H1 (cell line): ENCODE measurements around the gene METTL8. TPM values are rescaled to one million over a fixed set of nuclear protein-coding genes. Genes with fewer than 3 reads are reported as not detected.

Experiments
- CTCF ChIA-PET: fragments of 300-600 bp; sonication (Branson Sonifier 250); formaldehyde crosslinking; loops from one replicate; lab custom pipeline; 2021; ENCODE audit not compliant: partially characterized antibody; lab: Charles Lee
- POLR2A ChIA-PET: fragments of 300-600 bp; sonication (Branson Sonifier 250); formaldehyde crosslinking; loops from one replicate; lab custom pipeline; 2021; ENCODE audit warnings: inconsistent platforms; ENCODE audit not compliant: partially characterized antibody; lab: Charles Lee
- DNase-seq, 2 experiments: peaks; one replicate each; pipeline versions ENCODE4 v3.0.0 to v3.0.0-alpha.2; 2010 to 2022; ENCODE audit warnings: low spot score in 2 of 2, low read depth in 1 of 2, mixed read lengths in 1 of 2
- FAIRE-seq: peaks from 2 replicates; lab custom pipeline; 2011; peaks lifted over from hg19 to GRCh38; lab: Jason Lieb, UNC
- H2AFZ ChIP-seq: 2 replicates; pipeline ENCODE4 v1.8.1; 2012; ENCODE audit warnings: low read length, inconsistent platforms
- H2AK5ac ChIP-seq: 2 replicates; pipeline ENCODE4 v1.6.1; 2013; ENCODE audit warnings: low read depth, low read length
- H2BK120ac ChIP-seq: replicated peaks from 2 replicates; pipeline ENCODE3; 2013; ENCODE audit warnings: low read depth, low read length, inconsistent platforms
- H2BK12ac ChIP-seq: 2 replicates; pipeline ENCODE4 v1.6.1; 2013; ENCODE audit warnings: low read depth, low read length
- H2BK15ac ChIP-seq: 2 replicates; pipeline ENCODE4 v1.6.1; 2013; ENCODE audit warnings: low read length
- H2BK20ac ChIP-seq: 2 replicates; pipeline ENCODE4 v1.6.1; 2013; ENCODE audit warnings: low read length
- H2BK5ac ChIP-seq: 2 replicates; pipeline ENCODE4 v1.6.1; 2013; ENCODE audit warnings: low read depth, low read length
- H3K14ac ChIP-seq: 2 replicates; pipeline ENCODE4 v1.6.1; 2013; ENCODE audit warnings: inconsistent platforms; ENCODE audit not compliant: insufficient read length
- H3K18ac ChIP-seq: 2 replicates; pipeline ENCODE4 v1.6.1; 2013; ENCODE audit warnings: low read length; ENCODE audit errors: extremely low read depth
- H3K23ac ChIP-seq: 2 replicates; pipeline ENCODE4 v1.6.1; 2013; ENCODE audit warnings: inconsistent platforms; ENCODE audit not compliant: insufficient read length
- H3K23me2 ChIP-seq: 2 replicates; pipeline ENCODE4 v1.6.1; 2013; ENCODE audit warnings: low read depth, low read length
- H3K27ac ChIP-seq: 2 replicates; pipeline ENCODE4 v1.6.1; 2011; ENCODE audit warnings: low read depth, low read length, inconsistent platforms
- H3K27me3 ChIP-seq, 4 experiments: replicated peaks in 1 of 4; 1 replicate in 1 of 4; 2 replicates in 3 of 4; pipeline versions ENCODE4 v1.6.1 to v1.8.1; 2011 to 2013; ENCODE audit warnings: low read length in 3 of 4, mild to moderate bottlenecking in 3 of 4, inconsistent platforms in 2 of 4, mixed read lengths in 2 of 4, moderate library complexity in 1 of 4; ENCODE audit not compliant: control insufficient read depth in 3 of 4, insufficient read depth in 3 of 4; ENCODE audit errors: extremely low read depth in 1 of 4
- H3K36me3 ChIP-seq, 4 experiments: 2 replicates each; pipeline versions ENCODE4 v1.6.1 to v1.8.1; 2011 to 2013; ENCODE audit warnings: mild to moderate bottlenecking in 4 of 4, low read length in 3 of 4, moderate library complexity in 2 of 4, control low read depth in 1 of 4, inconsistent platforms in 1 of 4; ENCODE audit not compliant: insufficient read depth in 4 of 4, control insufficient read depth in 2 of 4
- H3K4ac ChIP-seq: replicated peaks from 2 replicates; pipeline ENCODE3; 2013; ENCODE audit warnings: low read length, low read depth, mixed read lengths, inconsistent platforms; ENCODE audit not compliant: insufficient read length
- H3K4me1 ChIP-seq, 4 experiments: replicated peaks in 1 of 4; 1 replicate in 1 of 4; 2 replicates in 3 of 4; pipeline versions ENCODE4 v1.6.1 to v1.8.1; 2011 to 2013; ENCODE audit warnings: low read length in 3 of 4, inconsistent platforms in 2 of 4, mixed read lengths in 1 of 4; ENCODE audit not compliant: insufficient read depth in 4 of 4, control insufficient read depth in 3 of 4
- H3K4me2 ChIP-seq, 2 experiments: 2 replicates each; pipeline versions ENCODE4 v1.6.1 to v1.8.1; 2011 to 2013; ENCODE audit warnings: low read depth in 2 of 2, low read length in 2 of 2, control low read depth in 1 of 2, inconsistent platforms in 1 of 2, mild to moderate bottlenecking in 1 of 2; ENCODE audit not compliant: insufficient read depth in 1 of 2
- H3K4me3 ChIP-seq, 4 experiments: fragments of 200-600, 300-600 bp in 1 of 4; sonication (generic), shearing (Covaris generic), sonication (Bioruptor Twin) in 1 of 4; 2 replicates each; pipeline versions ENCODE4 v1.5.1 to v1.8.1; 2011 to 2016; ENCODE audit warnings: low read length in 4 of 4, low read depth in 3 of 4, control low read depth in 2 of 4, inconsistent platforms in 2 of 4, mild to moderate bottlenecking in 2 of 4, mixed read lengths in 1 of 4, moderate library complexity in 1 of 4; ENCODE audit not compliant: insufficient read depth in 2 of 4; ENCODE audit errors: extremely low read depth in 1 of 4
- H3K56ac ChIP-seq: replicated peaks from 2 replicates; pipeline ENCODE3; 2013; ENCODE audit warnings: low read depth, mild to moderate bottlenecking, mixed read lengths, low read length, inconsistent platforms; ENCODE audit not compliant: insufficient read length
- H3K79me1 ChIP-seq: 2 replicates; pipeline ENCODE4 v1.6.1; 2013; ENCODE audit warnings: low read depth, low read length, control low read depth
- H3K79me2 ChIP-seq, 2 experiments: 2 replicates each; pipeline versions ENCODE4 v1.6.1 to v1.8.1; 2012 to 2013; ENCODE audit warnings: low read length in 2 of 2, mild to moderate bottlenecking in 2 of 2, inconsistent platforms in 1 of 2; ENCODE audit not compliant: insufficient read depth in 2 of 2, control insufficient read depth in 1 of 2
- H3K9ac ChIP-seq, 4 experiments: replicated peaks in 1 of 4; 1 replicate in 1 of 4; 2 replicates in 3 of 4; pipeline versions ENCODE4 v1.6.1 to v1.8.1; 2011 to 2013; ENCODE audit warnings: low read depth in 3 of 4, low read length in 3 of 4, control low read depth in 2 of 4, mild to moderate bottlenecking in 2 of 4, moderate library complexity in 2 of 4, inconsistent platforms in 1 of 4; ENCODE audit errors: extremely low read depth in 1 of 4
- H3K9me3 ChIP-seq, 2 experiments: 2 replicates each; pipeline versions ENCODE4 v1.6.1 to v1.8.1; 2012 to 2013; ENCODE audit warnings: mild to moderate bottlenecking in 2 of 2, moderate library complexity in 2 of 2, control low read depth in 1 of 2, inconsistent platforms in 1 of 2, low read depth in 1 of 2, low read length in 1 of 2, mixed read lengths in 1 of 2; ENCODE audit not compliant: insufficient read depth in 2 of 2
- H4K20me1 ChIP-seq, 2 experiments: replicated peaks in 1 of 2; 2 replicates each; pipeline versions ENCODE3 to v1.8.1; 2011 to 2013; ENCODE audit warnings: inconsistent platforms in 2 of 2, low read length in 2 of 2, mild to moderate bottlenecking in 1 of 2; ENCODE audit not compliant: insufficient read depth in 2 of 2, control insufficient read depth in 1 of 2
- H4K5ac ChIP-seq: 2 replicates; pipeline ENCODE4 v1.6.1; 2013; ENCODE audit warnings: low read length, low read depth, mixed read lengths, inconsistent platforms; ENCODE audit not compliant: insufficient read length
- H4K8ac ChIP-seq: 2 replicates; pipeline ENCODE4 v1.8.0; 2013; ENCODE audit warnings: mild to moderate bottlenecking, moderate library complexity, low read length, inconsistent platforms; ENCODE audit not compliant: insufficient read depth; ENCODE audit errors: extremely low read depth
- H4K91ac ChIP-seq: replicated peaks from 2 replicates; pipeline ENCODE3; 2013; ENCODE audit warnings: low read length, mixed read lengths, inconsistent platforms; ENCODE audit not compliant: insufficient read length
- CEBPB ChIP-seq: IDR thresholded peaks from 2 replicates; pipeline ENCODE4 v1.6.1; 2012; ENCODE audit warnings: low read depth, low read length
- CHD2 ChIP-seq: IDR thresholded peaks from 2 replicates; pipeline ENCODE4 v1.6.1; 2012; ENCODE audit warnings: low read length, improper control_type of control experiment
- WGBS, 2 experiments: shearing (Covaris generic) in 1 of 2; methylation state at CpG; one replicate each; pipeline versions ENCODE4 v1.1.6 to v1.1.7; 2013 to 2015; ENCODE audit warnings: low lambda C conversion rate in 2 of 2, mixed read lengths in 2 of 2, inconsistent platforms in 1 of 2, low coverage in 1 of 2, missing lambda C conversion rate in 1 of 2; ENCODE audit not compliant: insufficient replicate concordance in 2 of 2, insufficient coverage in 1 of 2, insufficient read length in 1 of 2; ENCODE audit errors: extremely low coverage in 1 of 2, missing lambda C conversion rate in 1 of 2; 5-methylcytosine and 5-hydroxymethylcytosine counted together
- polyA plus RNA-seq, 7 experiments: library from polyadenylated mRNA; depleted of rRNA in 3 of 7; stranded (reverse) in 5 of 7; unstranded in 2 of 7; fragments of >200 nt in 5 of 7; fragments of 200-250 nt in 2 of 7; gene quantifications; 1 replicate in 5 of 7; 2 replicates in 1 of 7; 4 replicates in 1 of 7; pipeline versions ENCODE4 v1.2.1 to v1.2.3, GENCODE V29; 2011 to 2013; ENCODE audit warnings: missing spikeins in 2 of 7, mixed read lengths in 2 of 7
- total RNA-seq: library from RNA; stranded (reverse); fragmentation: NEBNext Ultra II Directional; extraction: Animal tissue kit (Norgen Biotek cat#: 25700); gene quantifications from 2 replicates; pipeline ENCODE4 v1.2.1, GENCODE V29; 2021

Gene METTL8
- total and polyA plus RNA-seq, 2 of the 8 experiments (the other 6 are each of a cell fraction or from before 2014, with no cell fraction given), result 17.6 to 79.7 TPM

DNA sequence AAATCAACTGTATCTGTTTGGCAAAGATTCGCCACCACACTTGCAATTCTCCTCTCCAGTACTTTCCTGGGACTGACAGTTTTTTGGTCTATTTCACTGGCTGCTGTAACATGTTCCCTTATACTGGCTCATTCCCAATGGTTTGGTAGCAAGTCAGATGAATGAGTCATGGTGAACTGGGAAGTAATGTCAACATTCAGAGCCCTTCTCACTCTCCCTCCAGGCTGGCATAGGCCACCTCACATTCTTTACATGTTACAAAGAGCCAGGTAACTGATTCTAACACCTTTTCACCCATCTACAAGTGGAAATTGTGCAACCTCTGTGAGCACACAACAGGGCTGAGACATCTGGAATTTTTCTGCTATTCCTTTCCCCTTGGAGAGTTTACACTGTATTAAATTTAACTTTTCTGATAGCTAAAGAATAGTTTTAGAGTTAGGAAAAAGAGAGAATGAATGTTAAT is 161.8 kb downstream of the METTL8 start:
- no peak overlapping the region for H2BK12ac ChIP-seq
- H2AK5ac ChIP-seq, result no peak overlapping the region
- no peak overlapping the region for H3K4me2 ChIP-seq
- no peak overlapping the region for H2AFZ ChIP-seq
- H3K4ac ChIP-seq, result no peak overlapping the region
- H3K23me2 ChIP-seq, result no peaks in the 10 kb centered on the region
- no peaks in the 10 kb centered on the region for H3K36me3 ChIP-seq
- no peak overlapping the region for H4K5ac ChIP-seq
- no peak overlapping the region for H3K14ac ChIP-seq
- no peak for TF ChIP-seq CHD2
- peak; percentile 63 for TF ChIP-seq CEBPB
- no peak overlapping the region for H3K4me3 ChIP-seq
- H4K8ac ChIP-seq, result no peak overlapping the region
- WGBS, 2 experiments, result 85% methylated on average over 1 of the region's 1 CpG; no CpG with 5 or more reads in 1 of the 2 experiments
- H3K23ac ChIP-seq, result no peak overlapping the region
- no peak overlapping the region for H2BK5ac ChIP-seq
- H2BK20ac ChIP-seq, result no peak overlapping the region
- no peak overlapping the region for H4K91ac ChIP-seq
- ChIA-PET CTCF (interaction anchor here (0.6 to 0.7 kb wide), 2 partner anchors 144 to 1458 kb away, joined by 3 read pairs; no protein-coding TSS in a partner anchor), POLR2A (no interaction called here)
- no peak overlapping the region for H3K18ac ChIP-seq
- H3K79me1 ChIP-seq, result no peaks in the 10 kb centered on the region
- no peaks in the 10 kb centered on the region for H4K20me1 ChIP-seq
- H3K9me3 ChIP-seq, result no peaks in the 10 kb centered on the region
- H3K27ac ChIP-seq, result no peak overlapping the region
- FAIRE-seq (no peak), DNase-seq (peak in 1 of 2 experiments; percentile 9)
- no peak overlapping the region for H3K9ac ChIP-seq
- H3K4me1 ChIP-seq, result peaks cover 0 to 6% (median 0%) of the 10 kb centered on the region in 4 experiments; a peak in 2 of 7 replicates
- H3K79me2 ChIP-seq, result no peaks in the 10 kb centered on the region
- no peaks in the 10 kb centered on the region for H3K27me3 ChIP-seq
- no peak overlapping the region for H3K56ac ChIP-seq
- H2BK120ac ChIP-seq, result no peak overlapping the region
- no peak overlapping the region for H2BK15ac ChIP-seq
